Skeletal muscle tissue (tissue), 4 donors: ENCODE results near the gene SLC22A23. TPM values are rescaled to one million over a fixed set of nuclear protein-coding genes. Genes with fewer than 3 reads are reported as not detected.

ENCODE experiments used
- H3K27ac ChIP-seq: one replicate; pipeline ENCODE4 v1.7.0; 2013; ENCODE audit warnings: mild to moderate bottlenecking, low read depth, low read length, inconsistent platforms
- H3K27me3 ChIP-seq, 3 donors: one replicate each; pipeline ENCODE4 v1.7.0; 2013; ENCODE audit warnings: low read length in 3 of 3; ENCODE audit not compliant: control insufficient read depth in 3 of 3, insufficient read depth in 3 of 3
- H3K36me3 ChIP-seq, 3 donors: one replicate each; pipeline ENCODE4 v1.7.0; 2013; ENCODE audit warnings: low read length in 3 of 3; ENCODE audit not compliant: control insufficient read depth in 3 of 3, insufficient read depth in 3 of 3
- H3K4me1 ChIP-seq, 3 donors: one replicate each; pipeline ENCODE4 v1.7.0; 2013; ENCODE audit warnings: low read length in 3 of 3, mild to moderate bottlenecking in 3 of 3; ENCODE audit not compliant: control insufficient read depth in 3 of 3, insufficient read depth in 3 of 3
- H3K4me3 ChIP-seq, 3 donors: one replicate each; pipeline ENCODE4 v1.7.0; 2013; ENCODE audit warnings: low read length in 3 of 3
- H3K9ac ChIP-seq, 3 donors: one replicate each; pipeline ENCODE4 v1.7.0; 2013; ENCODE audit warnings: low read length in 3 of 3, mild to moderate bottlenecking in 3 of 3, moderate library complexity in 2 of 3, low read depth in 1 of 3
- H3K9me3 ChIP-seq, 3 donors: one replicate each; pipeline ENCODE4 v1.7.0; 2013; ENCODE audit warnings: low read length in 3 of 3; ENCODE audit not compliant: control insufficient read depth in 3 of 3
- total RNA-seq: library from RNA; depleted of rRNA; stranded (reverse); fragments of >200 nt; gene quantifications from one replicate; pipeline ENCODE4 v1.2.3, GENCODE V29; 2014
- donor health status: Osteomylitis.

The SLC22A23 gene
- total RNA-seq, 1 donor from 2014 or later = 2.6 TPM

DNA sequence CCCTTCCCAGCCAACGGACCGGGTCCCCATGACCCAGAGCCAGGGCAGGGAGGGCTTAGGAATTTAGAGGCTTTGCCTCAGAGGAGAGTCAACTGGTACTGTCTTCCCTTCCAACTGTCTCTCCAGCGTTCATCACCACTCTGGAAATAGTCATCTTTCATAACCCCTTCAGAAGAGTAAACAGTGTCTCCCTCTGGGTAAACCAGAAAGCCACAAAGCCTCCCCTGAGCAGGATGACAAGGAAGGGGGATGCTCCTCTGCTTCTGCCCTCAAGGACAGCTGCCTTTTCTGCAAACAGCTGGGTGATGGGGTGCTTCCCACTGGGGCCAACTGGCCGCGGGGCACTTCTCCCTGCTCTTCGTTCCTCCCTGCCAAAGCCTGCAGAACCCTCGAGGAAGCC, 108.0 kb downstream of the SLC22A23 start:
- H3K4me3 ChIP-seq = no peak overlapping the region
- no peaks in the 10 kb centered on the region for H3K36me3 ChIP-seq
- peak overlapping the region in 1 of 3 donors; percentile 33 for H3K9ac ChIP-seq

DNA sequence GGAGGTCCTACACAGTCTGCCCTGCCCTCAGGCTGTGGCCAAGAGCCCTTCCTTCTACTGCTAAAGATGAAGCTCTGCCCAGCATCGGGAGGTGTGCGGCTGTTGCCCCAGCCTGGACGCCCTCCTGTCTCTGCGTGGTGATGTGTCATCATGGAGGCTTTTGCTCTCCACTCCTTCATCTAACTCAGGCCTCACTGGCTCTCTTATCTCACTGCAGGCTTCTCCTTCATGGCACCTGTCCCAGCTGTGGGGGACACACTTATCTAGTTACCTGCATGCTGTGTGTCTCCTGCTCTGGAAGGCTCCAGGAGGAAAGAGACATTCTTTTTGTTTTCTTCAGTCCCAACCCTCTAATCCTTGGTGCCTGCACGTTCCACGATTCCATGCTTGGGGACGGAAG, 109.0 kb downstream of the SLC22A23 start:
- Histone ChIP-seq H3K4me3 (no peak overlapping the region), H3K4me1 (peaks cover 19 to 53% (median 42%) of the 10 kb centered on the region in 3 donors), H3K27me3 (no peaks in the 10 kb centered on the region), H3K36me3 (no peaks in the 10 kb centered on the region), H3K27ac (no peak overlapping the region), H3K9ac (no peak overlapping the region), H3K9me3 (no peaks in the 10 kb centered on the region)

More for the DNA sequence above, 108.0 kb downstream of the SLC22A23 start:
- no peaks in the 10 kb centered on the region for H3K9me3 ChIP-seq
- H3K4me1 ChIP-seq = peaks cover 19 to 53% (median 42%) of the 10 kb centered on the region in 3 donors
- no peaks in the 10 kb centered on the region for H3K27me3 ChIP-seq
- H3K27ac ChIP-seq = no peak overlapping the region

DNA sequence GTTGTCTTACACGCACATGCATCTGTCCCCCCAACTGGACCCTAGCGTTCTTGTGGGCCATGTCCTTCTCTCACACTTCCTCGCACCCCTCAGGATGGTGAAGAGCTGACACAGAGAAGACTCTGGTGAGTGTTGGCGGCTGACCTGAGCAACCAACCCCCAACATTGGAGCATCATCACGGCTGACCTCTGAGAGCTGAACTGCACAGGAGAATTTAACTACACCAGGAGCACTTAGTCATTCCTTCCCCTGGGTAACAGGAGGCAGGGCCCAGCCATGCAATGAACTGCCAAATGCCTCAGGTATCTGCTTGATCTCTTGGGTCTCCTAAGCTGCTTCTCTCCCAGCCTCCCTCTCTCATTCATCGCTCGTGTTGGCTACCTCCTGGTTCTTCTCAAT, 109.6 kb downstream of the SLC22A23 start:
- no peaks in the 10 kb centered on the region for H3K9me3 ChIP-seq
- H3K27ac ChIP-seq = no peak overlapping the region
- no peak overlapping the region for H3K9ac ChIP-seq
- peaks cover 19 to 52% (median 42%) of the 10 kb centered on the region in 3 donors for H3K4me1 ChIP-seq
- no peak overlapping the region for H3K4me3 ChIP-seq
- no peaks in the 10 kb centered on the region for H3K27me3 ChIP-seq
- no peaks in the 10 kb centered on the region for H3K36me3 ChIP-seq

DNA sequence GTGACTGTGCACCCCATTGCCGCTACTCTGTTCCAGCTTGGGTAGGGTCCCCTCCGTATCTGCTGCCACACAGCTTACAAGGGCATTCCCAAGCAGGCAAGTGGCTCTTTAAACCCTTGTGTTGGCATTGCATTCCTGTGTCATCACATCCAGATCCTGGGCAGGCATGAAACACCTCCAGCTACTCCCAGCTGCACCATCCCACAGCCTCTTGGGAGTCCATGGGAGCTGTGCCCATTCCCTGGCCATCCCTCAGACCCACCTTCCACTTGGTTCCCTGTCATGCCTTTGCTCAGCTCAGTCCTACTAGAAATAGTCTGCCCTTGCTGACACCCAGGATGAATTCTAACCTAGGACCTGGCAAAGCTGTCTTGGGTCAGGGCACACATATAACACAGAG, 110.4 kb downstream of the SLC22A23 start:
- Histone ChIP-seq H3K9me3 (no peaks in the 10 kb centered on the region), H3K4me3 (peak overlapping the region in 1 of 3 donors; percentile 22), H3K9ac (peak overlapping the region in 1 of 3 donors; percentile 25), H3K4me1 (peaks cover 17 to 45% (median 44%) of the 10 kb centered on the region in 3 donors), H3K27me3 (no peaks in the 10 kb centered on the region), H3K36me3 (no peaks in the 10 kb centered on the region), H3K27ac (no peak overlapping the region)

DNA sequence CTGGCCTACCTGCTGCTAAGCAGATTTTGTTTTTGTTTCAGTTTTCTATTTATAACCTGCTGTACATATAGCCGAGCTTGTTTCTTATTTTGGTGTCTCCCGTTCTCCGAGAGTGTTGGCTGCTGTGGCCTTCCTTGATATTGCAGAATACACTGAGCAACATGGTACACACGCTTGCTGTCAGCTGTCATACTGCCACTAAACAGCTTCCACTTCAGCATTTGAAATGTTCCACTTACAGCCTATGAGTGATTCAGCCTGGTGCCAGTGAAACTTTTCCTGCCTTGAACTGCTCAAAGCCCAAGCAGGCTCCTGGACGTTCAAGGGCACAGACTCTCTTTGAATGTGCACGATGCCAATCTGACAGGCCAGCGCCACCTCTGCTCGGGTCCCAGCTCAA, 111.0 kb downstream of the SLC22A23 start:
- Histone ChIP-seq H3K4me1 (peaks cover 23 to 46% (median 45%) of the 10 kb centered on the region in 3 donors), H3K4me3 (peak overlapping the region in 2 of 3 donors; percentile 6 to 45), H3K9me3 (no peaks in the 10 kb centered on the region), H3K9ac (peak overlapping the region in 1 of 3 donors; percentile 60), H3K27me3 (no peaks in the 10 kb centered on the region), H3K27ac (peak overlapping the region; percentile 38), H3K36me3 (no peaks in the 10 kb centered on the region)

DNA sequence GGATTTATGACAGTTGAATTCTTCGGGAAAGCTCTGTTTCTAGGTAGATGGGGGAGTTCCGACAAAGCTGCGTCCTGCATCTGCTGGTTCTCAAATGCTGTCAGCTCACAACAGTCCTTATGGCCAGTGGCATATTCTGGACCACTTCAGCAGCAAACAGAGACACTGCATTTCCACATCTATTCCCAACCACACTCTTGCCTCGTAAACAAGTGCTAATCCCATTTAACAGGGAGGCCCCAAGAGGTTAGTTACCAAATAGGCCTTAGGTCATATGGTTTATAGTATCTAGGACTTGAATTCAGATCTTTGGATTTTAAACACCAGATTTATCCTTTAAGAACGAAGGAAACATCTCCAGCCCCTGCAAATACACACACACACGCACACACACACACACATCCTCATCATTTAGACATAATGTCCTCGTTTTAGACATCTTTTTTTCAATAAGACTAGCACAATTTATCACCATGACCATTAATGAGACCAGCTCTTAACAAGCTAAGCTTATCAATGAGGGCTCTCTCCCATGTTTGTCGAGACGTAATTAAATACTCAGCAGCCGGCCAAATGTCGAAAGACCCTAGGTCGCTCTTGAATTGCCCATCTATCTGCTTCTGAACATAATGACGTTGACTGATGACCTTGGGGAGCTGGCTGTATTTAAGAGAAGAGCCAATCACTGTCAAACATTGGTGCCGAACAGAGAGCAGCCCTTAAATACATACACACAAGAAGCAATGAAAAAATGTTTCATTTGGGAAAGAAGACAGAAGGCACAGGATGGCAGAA, 113.6 kb downstream of the SLC22A23 start:
- Histone ChIP-seq H3K9me3 (no peaks in the 10 kb centered on the region), H3K27me3 (no peaks in the 10 kb centered on the region), H3K4me3 (no peak overlapping the region), H3K4me1 (peaks cover 17 to 45% (median 33%) of the 10 kb centered on the region in 3 donors), H3K36me3 (no peaks in the 10 kb centered on the region), H3K9ac (no peak overlapping the region), H3K27ac (no peak overlapping the region)

DNA sequence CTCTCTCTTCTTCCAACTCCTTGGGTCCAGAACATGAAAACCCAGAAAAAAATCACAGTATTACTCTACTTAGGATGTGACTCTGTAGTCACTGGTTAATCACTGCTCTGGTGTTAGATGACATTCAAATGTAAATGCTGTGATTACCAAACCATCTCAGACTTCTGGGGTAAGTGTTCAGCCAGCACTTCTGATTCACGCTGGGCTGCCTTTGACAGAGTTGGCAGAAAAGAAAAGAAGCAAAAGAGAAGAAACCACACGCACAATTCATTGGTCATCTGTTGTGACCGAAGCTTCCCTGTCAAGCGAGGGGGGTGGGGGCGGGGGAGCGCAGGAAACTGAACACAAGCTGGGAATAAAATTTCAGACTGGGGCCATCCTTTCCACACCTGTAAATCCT, 115.4 kb downstream of the SLC22A23 start:
- Histone ChIP-seq H3K27ac (peak overlapping the region; percentile 81), H3K9me3 (no peaks in the 10 kb centered on the region), H3K4me1 (peaks cover 18 to 46% (median 35%) of the 10 kb centered on the region in 3 donors), H3K4me3 (no peak overlapping the region), H3K27me3 (no peaks in the 10 kb centered on the region), H3K9ac (peak overlapping the region in 2 of 3 donors; percentile 17 to 28), H3K36me3 (no peaks in the 10 kb centered on the region)

DNA sequence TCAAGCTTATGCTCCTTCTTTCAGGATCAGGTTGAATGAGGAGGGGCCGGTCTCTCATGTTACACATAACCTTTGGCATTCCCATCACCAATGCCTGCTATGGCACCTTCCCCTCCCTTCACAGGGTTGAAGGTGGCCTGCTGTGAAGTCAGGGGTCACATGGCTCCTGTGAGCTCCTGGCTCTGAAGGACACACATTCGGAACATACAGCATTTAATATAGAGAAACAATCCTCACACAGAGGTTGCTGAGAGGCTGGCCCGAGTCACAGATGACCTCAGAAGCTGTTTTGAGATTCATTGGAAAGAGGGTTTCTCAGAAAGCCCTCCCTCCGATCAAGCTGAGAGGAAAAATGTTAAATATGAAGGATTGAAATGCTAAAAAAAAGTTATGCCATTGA, 116.0 kb downstream of the SLC22A23 start:
- H3K27ac ChIP-seq = peak overlapping the region; percentile 81
- peak overlapping the region; percentile 10 to 51 (median 28) for H3K9ac ChIP-seq
- no peaks in the 10 kb centered on the region for H3K27me3 ChIP-seq
- peak overlapping the region in 2 of 3 donors; percentile 3 to 14 for H3K4me3 ChIP-seq
- peaks cover 23 to 45% (median 33%) of the 10 kb centered on the region in 3 donors for H3K4me1 ChIP-seq
- H3K36me3 ChIP-seq = no peaks in the 10 kb centered on the region
- no peaks in the 10 kb centered on the region for H3K9me3 ChIP-seq

DNA sequence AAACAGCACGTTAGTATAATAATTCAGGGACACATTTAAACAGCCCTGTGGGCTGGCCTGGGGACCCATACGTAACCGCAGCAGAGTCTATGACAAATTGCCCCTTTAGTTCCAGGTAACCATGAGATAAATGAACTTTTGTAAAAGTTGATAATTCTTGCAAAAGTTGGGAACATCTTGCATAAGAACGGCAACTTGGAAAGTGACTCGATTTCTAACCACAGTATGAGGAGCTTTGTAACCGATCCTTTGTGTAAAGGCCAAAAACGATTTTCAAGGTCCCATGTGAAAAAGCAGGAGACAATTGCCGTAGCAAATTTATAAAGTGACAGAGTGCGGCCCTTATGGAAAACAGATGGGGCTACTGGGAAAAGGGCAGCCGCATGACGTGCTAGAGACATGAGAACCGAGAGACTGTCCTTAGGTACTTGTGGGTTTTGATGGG, 116.5 kb downstream of the SLC22A23 start:
- Histone ChIP-seq H3K9ac (peak overlapping the region in 2 of 3 donors; percentile 10 to 51), H3K27ac (peak overlapping the region; percentile 81)

DNA sequence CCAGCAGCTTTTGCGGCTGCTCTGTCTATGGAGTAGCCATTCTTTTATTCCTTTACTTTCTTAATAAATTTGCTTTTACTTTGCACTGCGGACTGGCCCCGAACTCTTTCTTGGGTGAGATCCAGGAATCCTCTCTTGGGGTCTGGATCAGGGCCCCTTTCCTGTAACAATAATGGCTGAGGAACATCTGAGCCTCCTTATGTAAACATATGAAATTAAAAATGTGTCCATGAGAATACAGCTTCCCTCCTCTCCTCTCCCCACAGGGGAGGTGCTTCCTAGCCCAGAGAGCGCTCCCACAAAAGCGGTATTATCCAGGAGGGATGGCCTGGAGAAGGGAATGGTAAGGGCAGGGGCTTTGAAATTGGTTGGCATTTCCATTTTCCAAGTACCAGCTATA, 117.0 kb downstream of the SLC22A23 start:
- peaks cover 28 to 50% (median 36%) of the 10 kb centered on the region in 3 donors for H3K4me1 ChIP-seq

More for the DNA sequence above, 116.5 kb downstream of the SLC22A23 start:
- Histone ChIP-seq H3K4me3 (peak overlapping the region in 2 of 3 donors; percentile 3 to 14), H3K27me3 (no peaks in the 10 kb centered on the region), H3K9me3 (no peaks in the 10 kb centered on the region), H3K36me3 (no peaks in the 10 kb centered on the region), H3K4me1 (peaks cover 24 to 44% (median 31%) of the 10 kb centered on the region in 3 donors)

More for the DNA sequence above, 117.0 kb downstream of the SLC22A23 start:
- Histone ChIP-seq H3K9ac (no peak overlapping the region), H3K4me3 (no peak overlapping the region), H3K9me3 (no peaks in the 10 kb centered on the region), H3K27ac (peak overlapping the region; percentile 81), H3K27me3 (no peaks in the 10 kb centered on the region), H3K36me3 (no peaks in the 10 kb centered on the region)
